CD4-positive, alpha-beta T cell (primary cell): Measurements from ENCODE around the gene CD38. TPM values are rescaled to one million over a fixed set of nuclear protein-coding genes. Genes with fewer than 3 reads are reported as not detected.
A peak's percentile ranks its signal among the peaks of the same experiment; 100 is the strongest.

Experiments used
- ATAC-seq: fragments of 200-7000 bp; cut with Tn5 transposase; one replicate; pipeline ENCODE4 v1.10.0; 2022; ENCODE audit warnings: mild to moderate bottlenecking; ENCODE audit not compliant: poor library complexity
- CTCF ChIA-PET: fragments of 350-600 bp; sonication (Branson Sonifier 250); formaldehyde crosslinking; loops from one replicate; lab custom pipeline; 2021; ENCODE audit warnings: antibody characterized with exemption, inconsistent platforms; lab: Charles Lee
- POLR2A ChIA-PET: fragments of 350-600 bp; sonication (Branson Sonifier 250); formaldehyde crosslinking; loops from one replicate; lab custom pipeline; 2021; ENCODE audit warnings: antibody characterized with exemption, inconsistent platforms; lab: Charles Lee
- DNase-seq, 14 experiments: peaks; one replicate each; pipeline ENCODE4 v3.0.0-alpha.2; 2013 to 2020; ENCODE audit warnings: mixed read lengths in 2 of 14
- H3K27ac ChIP-seq, 2 donors: one replicate each; pipeline versions ENCODE4 v1.5.1 to v1.7.0; 2013; ENCODE audit warnings: low read length in 2 of 2, low read depth in 1 of 2, mild to moderate bottlenecking in 1 of 2
- H3K27me3 ChIP-seq, 2 experiments: 1 replicate in 1 of 2; 2 replicates in 1 of 2; pipeline versions ENCODE4 v1.6.1 to v1.7.0; 2013; ENCODE audit warnings: low read length in 2 of 2, control low read depth in 1 of 2, mild to moderate bottlenecking in 1 of 2, moderate library complexity in 1 of 2; ENCODE audit not compliant: insufficient read depth in 2 of 2, control insufficient read depth in 1 of 2
- H3K36me3 ChIP-seq: one replicate; pipeline ENCODE4 v1.6.1; 2013; ENCODE audit warnings: low read length, control low read depth; ENCODE audit not compliant: insufficient read depth
- H3K4me1 ChIP-seq: one replicate; pipeline ENCODE4 v1.6.1; 2013; ENCODE audit warnings: low read length, control low read depth; ENCODE audit not compliant: insufficient read depth
- H3K4me3 ChIP-seq: one replicate; pipeline ENCODE4 v1.5.1; 2013; ENCODE audit warnings: mild to moderate bottlenecking, low read length, moderate library complexity
- H3K9me3 ChIP-seq, 2 experiments: 1 replicate in 1 of 2; 2 replicates in 1 of 2; pipeline versions ENCODE4 v1.6.1 to v1.7.0; 2013; ENCODE audit warnings: low read length in 2 of 2, mild to moderate bottlenecking in 2 of 2, control low read depth in 1 of 2, moderate library complexity in 1 of 2; ENCODE audit not compliant: control insufficient read depth in 1 of 2, insufficient read depth in 1 of 2
- H3K27ac Mint-ChIP-seq: one replicate; pipeline ENCODE4 v1.8.0; 2020; ENCODE audit warnings: mixed read lengths
- H3K27me3 Mint-ChIP-seq: one replicate; pipeline ENCODE4 v1.8.0; 2021; ENCODE audit warnings: mixed read lengths
- H3K36me3 Mint-ChIP-seq: one replicate; pipeline ENCODE4 v1.8.0; 2021; ENCODE audit warnings: low read depth, mixed read lengths
- H3K4me1 Mint-ChIP-seq: one replicate; pipeline ENCODE4 v1.8.0; 2021; ENCODE audit warnings: low read depth, mixed read lengths
- H3K4me3 Mint-ChIP-seq: one replicate; pipeline ENCODE4 v1.8.0; 2020; ENCODE audit warnings: mild to moderate bottlenecking, mixed read lengths
- H3K9me3 Mint-ChIP-seq: one replicate; pipeline ENCODE4 v1.8.0; 2020; ENCODE audit warnings: mixed read lengths
- CTCF ChIP-seq: fragments of 200-600 bp; IDR thresholded peaks from one replicate; pipeline ENCODE4 v1.8.0; 2022; ENCODE audit warnings: antibody characterized with exemption, mild to moderate bottlenecking
- intact Hi-C, 2 experiments: fragments of 100-400 bp; cut with DNase I in 1 of 2; cut with micrococcal nuclease in 1 of 2; formaldehyde crosslinking; loops; one replicate each; pipeline versions ENCODE4 v1.15.1 to v1.9.0; 2023 to 2025; cut with DNase I, micrococcal nuclease
- total RNA-seq, 174 experiments: library from RNA in 2 of 174; stranded (reverse) in 2 of 174; gene quantifications; one replicate each; pipeline ENCODE4 v1.2.3 and lab custom pipeline; 2021 to 2026

CD38 gene
- total RNA-seq, 2 experiments from 2014 or later, result 9.6 to 9.9 TPM

GRCh38 chr4:15753786-15754185 lies 24.3 kb upstream of the CD38 start:
- H3K36me3 ChIP-seq, result no peaks in the 10 kb centered on the region
- Mint-ChIP-seq H3K4me1 (peaks cover 51% of the 10 kb centered on the region), H3K4me3 (peak overlapping the region; percentile 3), H3K27ac (peak overlapping the region; percentile 86), H3K27me3 (no peaks in the 10 kb centered on the region), H3K36me3 (no peaks in the 10 kb centered on the region), H3K9me3 (no peaks in the 10 kb centered on the region)
- ATAC-seq, result no peak
- POLR2A ChIA-PET, result interaction anchor here (1.1 to 1.2 kb wide), 2 partner anchors 12 to 25 kb away, joined by 4 to 18 read pairs; partner anchors contain the start of gene CD38
- TF ChIP-seq CTCF, result no peak
- H3K27me3 ChIP-seq, result no peaks in the 10 kb centered on the region
- intact Hi-C loops, result loop anchor here in 1 of 2 experiments (10.0 kb wide), 2 partner anchors 51 to 99 kb away; partner anchors contain the start of gene FBXL5
- no peak for DNase-seq
- H3K9me3 ChIP-seq, result no peaks in the 10 kb centered on the region
- H3K4me1 ChIP-seq, result peaks cover 36% of the 10 kb centered on the region
- no peak overlapping the region for H3K4me3 ChIP-seq
- CTCF ChIA-PET, result interaction anchor here (1.0 to 1.1 kb wide), 3 partner anchors 12 to 51 kb away, joined by 3 to 6 read pairs (median 4); no protein-coding TSS in a partner anchor
- no peak overlapping the region for H3K27ac ChIP-seq

DNA sequence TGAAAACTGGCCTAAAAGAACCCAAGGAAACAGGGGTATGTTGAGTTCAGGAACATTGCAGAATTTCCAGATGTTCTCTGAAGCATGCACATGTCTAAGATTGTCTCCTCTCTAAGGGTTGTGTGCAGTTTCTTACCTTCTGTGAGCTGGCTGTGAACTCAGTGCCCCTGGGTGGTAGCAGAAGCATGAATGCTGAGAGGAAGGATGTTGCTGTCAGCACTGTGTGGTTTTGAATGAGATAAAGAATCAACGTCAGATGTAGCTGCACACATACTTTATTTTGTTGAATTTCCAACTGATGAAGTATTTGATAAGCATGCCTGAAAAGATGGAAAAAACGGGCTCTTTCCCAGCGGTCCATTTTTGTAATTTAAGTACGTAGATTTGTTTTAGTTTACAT lies 23.8 kb upstream of the CD38 start:
- POLR2A ChIA-PET, result interaction anchor here (1.1 to 1.2 kb wide), 2 partner anchors 12 to 24 kb away, joined by 4 to 18 read pairs; partner anchors contain the start of gene CD38
- CTCF ChIA-PET, result interaction anchor here (1.0 to 1.1 kb wide), 3 partner anchors 12 to 51 kb away, joined by 3 to 6 read pairs (median 4); no protein-coding TSS in a partner anchor

More for the DNA sequence above, 23.8 kb upstream of the CD38 start:
- Histone ChIP-seq H3K9me3 (no peaks in the 10 kb centered on the region), H3K4me1 (peaks cover 36% of the 10 kb centered on the region), H3K27ac (no peak overlapping the region), H3K27me3 (no peaks in the 10 kb centered on the region), H3K4me3 (no peak overlapping the region), H3K36me3 (no peaks in the 10 kb centered on the region)
- Mint-ChIP-seq H3K27ac (peak overlapping the region; percentile 86), H3K4me3 (peak overlapping the region; percentile 59), H3K36me3 (no peaks in the 10 kb centered on the region), H3K27me3 (no peaks in the 10 kb centered on the region), H3K9me3 (no peaks in the 10 kb centered on the region), H3K4me1 (peaks cover 57% of the 10 kb centered on the region)
- DNase-seq, result peak in 11 of 14 experiments; percentile 19 to 73 (median 47)
- intact Hi-C loops, result loop anchor here in 1 of 2 experiments (10.0 kb wide), 2 partner anchors 50 to 100 kb away; partner anchors contain the start of gene FBXL5
- ATAC-seq, result peak; percentile 49
- TF ChIP-seq CTCF, result no peak
